ENCODE data around the gene PBX4. TPM values are rescaled to one million over a fixed set of nuclear protein-coding genes. Genes with fewer than 3 reads are reported as not detected.
A peak's percentile ranks its signal among the peaks of the same experiment; 100 is the strongest.
"Not testable (repeated sequence)": the region's sequence is repeated elsewhere in the genome, so short reads cannot be mapped to it uniquely, and the experiment has no call there.

The PBX4 gene
- polyA plus RNA-seq, 1 donor, result 6.1 TPM

DNA sequence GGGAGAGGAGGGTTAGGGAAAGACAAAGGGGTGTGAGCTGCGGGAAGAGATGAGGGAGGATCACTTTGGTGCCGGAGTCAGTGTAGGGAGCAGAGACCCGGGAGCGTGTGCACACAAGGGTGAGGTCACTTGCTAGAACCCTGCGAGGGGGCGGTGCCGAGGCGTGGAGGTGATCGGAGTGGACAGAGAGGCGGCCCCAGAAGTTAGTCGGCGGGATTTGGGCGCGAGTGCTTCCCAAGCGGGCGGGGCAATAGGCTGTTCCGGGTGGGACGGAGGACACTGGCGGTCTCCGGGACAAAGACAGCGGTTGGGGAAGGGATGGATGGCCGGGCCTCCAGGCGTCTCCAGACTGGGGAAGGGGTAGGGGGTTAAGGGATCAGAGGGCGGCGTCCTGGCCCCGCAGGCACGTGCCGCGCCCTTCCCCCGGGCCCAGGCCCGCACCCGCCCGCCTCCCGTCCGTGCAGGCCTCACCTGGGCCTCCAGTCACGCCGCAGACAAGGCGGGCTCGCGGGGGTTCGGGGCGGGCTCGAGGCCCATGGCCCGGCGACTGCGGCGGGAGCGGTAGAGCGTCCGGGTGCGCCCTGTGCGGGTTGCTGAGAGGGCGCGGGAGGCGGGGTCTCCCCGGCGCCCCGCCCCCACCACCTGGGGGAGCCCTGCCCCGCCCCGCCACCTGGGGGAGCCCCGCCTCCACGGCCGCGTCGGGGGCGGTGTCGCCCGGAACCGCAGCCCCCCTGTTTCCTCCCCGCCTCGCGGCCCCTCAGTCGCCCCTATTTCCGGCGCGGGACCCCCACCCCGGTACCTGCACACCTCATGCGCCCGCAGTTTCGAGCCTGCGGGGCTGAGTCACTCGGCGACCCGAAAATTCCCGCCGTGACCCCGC lies 9.4 kb upstream of the PBX4 start, which contains the start of gene LPAR2:
Gene LPAR2, minus strand, starts transcription at position 600 of the 880 bp plus-strand sequence. CDS start 945 bp downstream, outside the sequence.
- DNase-seq, result peak; percentile 45

- DNase-seq, result no peak
Observed at GRCh38 chr19:19626516-19627472, 8.3 kb upstream of the PBX4 start.

GRCh38 chr19:19624032-19624570 lies 5.6 kb upstream of the PBX4 start:
- no peak for DNase-seq

GRCh38 chr19:19623383-19623782 lies 4.9 kb upstream of the PBX4 start:
- no peak for DNase-seq

GRCh38 chr19:19619849-19620210 lies 1.3 kb upstream of the PBX4 start:
- DNase-seq, result no peak

GRCh38 chr19:19619181-19619848 lies 828 bp upstream of the PBX4 start:
- no peak for DNase-seq

GRCh38 chr19:19615086-19615485 lies 3.4 kb downstream of the PBX4 start:
- no peak for DNase-seq

GRCh38 chr19:19613506-19613905 lies 5.0 kb downstream of the PBX4 start:
- no peak for DNase-seq

GRCh38 chr19:19610376-19611202 lies 7.9 kb downstream of the PBX4 start:
- DNase-seq, result no peak

DNA sequence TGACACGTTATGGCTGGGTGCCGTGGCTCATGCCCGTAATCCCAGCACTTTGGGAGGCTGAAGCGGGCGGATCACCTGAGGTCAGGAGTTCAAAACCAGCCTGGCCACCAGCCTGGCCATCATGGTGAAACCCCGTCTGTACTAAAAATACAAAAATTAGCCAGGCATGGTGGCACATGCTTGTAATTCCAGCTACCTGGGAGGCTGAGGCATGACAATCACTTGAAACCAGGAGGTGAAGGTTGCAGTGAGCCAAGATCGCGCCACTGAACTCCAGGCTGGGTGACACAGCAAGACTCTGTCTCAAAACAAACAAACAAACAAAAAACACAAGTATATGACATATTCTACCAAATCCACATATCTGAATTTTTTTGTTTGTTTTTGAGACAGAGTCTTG lies 11.8 kb downstream of the PBX4 start:
- not testable (repeated sequence) for DNase-seq

DNA sequence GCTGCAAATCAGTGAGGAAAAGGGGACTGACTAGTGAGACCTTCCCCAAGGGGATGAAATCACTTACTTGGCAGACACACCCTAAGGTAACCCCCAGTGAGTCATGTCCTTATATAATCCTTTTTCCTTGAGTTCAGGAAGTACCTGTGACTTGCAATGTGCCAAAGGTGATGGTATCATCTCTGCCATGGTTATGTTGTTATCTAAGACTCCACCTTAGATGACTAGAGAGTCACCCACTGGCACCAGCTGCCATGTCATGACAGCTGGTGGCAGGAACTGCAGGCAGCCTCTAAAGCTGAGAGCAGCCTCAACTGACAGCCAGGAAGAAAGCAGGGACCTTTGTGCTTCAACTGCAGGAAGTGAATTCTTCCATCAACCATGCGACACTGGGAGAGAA lies 12.5 kb downstream of the PBX4 start:
- DNase-seq, result no peak

- DNase-seq, result no peak
Observed at GRCh38 chr19:19602713-19603324, 15.7 kb downstream of the PBX4 start.

- no peak for DNase-seq
Observed at GRCh38 chr19:19602136-19602712, 16.3 kb downstream of the PBX4 start.

GRCh38 chr19:19600793-19601330 lies 17.6 kb downstream of the PBX4 start:
- DNase-seq, result no peak

DNA sequence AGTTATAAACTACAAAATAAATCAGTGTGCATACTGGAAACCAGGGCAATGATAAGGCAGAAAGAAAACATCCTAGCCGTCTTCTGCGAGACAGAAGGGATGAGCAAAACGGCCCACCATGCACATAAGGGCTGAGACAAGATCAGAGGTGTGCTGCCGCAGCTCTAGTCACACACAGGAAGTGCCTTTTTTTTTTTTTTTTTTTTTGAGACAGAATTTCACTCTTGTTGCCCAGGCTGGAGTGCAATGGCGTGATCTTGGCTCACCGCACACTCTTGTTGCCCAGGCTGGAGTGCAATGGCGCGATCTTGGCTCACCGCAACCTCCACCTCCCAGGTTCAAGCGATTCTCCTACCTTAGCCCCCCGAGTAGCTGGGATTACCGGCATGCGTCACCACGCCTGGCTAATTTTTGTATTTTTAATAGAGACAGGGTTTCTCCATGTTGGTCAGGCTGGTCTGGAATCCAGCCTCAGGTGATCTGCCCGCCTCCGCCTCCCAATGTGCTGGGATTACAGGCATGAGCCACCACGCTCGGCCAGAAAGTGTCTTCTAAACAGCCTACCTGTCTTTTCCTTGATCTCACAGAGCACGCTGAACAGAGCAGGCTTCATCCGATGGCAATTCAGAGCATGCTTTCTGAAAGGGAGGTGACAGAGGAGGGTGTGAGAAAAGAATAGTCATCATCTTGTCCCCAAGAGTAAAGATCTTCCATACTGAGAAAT lies 19.6 kb downstream of the PBX4 start:
- DNase-seq, result not testable (repeated sequence)

DNA sequence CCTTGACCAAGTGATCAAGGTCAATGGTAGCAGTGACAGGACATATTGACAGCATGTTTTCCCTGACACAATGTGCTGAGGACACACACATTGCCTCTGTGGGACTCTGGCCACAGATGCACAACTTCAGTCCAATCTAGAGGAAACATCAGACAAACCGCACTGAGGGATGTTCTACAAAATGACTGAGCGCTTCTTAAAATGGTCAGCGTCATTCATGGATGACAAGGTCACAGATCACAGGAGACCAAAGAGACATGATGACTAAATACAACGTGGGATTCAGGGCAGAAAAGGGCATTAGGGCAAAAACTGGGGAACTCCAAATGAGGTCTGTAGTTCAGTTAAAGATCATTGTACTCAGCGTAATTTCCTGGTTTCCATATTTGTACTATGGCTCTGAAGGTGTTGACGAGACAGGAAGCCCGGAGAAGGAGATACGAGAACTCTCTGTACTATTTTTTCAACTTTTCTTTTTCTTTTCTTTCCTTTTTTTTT lies 20.6 kb downstream of the PBX4 start:
- DNase-seq, result no peak

DNA sequence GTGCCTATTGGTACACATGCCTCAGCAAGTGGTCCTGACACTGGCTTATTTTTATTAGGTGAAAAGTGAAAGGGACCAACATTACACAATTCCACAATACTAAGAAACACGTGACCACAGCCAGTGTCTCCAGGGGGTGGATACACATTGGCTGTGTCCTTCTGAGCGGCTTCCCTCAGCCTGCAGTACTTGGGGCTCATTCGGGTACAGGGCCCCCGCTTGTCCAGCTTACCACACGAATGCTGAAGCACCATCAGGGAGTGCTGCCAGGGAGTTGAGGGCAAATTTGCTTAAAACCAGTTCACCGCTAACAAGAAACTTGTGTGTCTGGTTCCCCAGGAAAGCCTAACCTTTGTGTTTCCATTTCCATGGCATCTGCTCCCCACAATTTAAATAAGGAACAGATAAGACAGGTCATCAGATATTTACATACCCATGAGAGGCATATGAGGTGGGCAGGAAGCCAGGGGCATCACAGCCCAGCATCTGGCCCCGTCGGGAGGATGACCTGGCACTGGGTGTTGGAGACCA lies 23.3 kb downstream of the PBX4 start:
- no peak for DNase-seq

DNA sequence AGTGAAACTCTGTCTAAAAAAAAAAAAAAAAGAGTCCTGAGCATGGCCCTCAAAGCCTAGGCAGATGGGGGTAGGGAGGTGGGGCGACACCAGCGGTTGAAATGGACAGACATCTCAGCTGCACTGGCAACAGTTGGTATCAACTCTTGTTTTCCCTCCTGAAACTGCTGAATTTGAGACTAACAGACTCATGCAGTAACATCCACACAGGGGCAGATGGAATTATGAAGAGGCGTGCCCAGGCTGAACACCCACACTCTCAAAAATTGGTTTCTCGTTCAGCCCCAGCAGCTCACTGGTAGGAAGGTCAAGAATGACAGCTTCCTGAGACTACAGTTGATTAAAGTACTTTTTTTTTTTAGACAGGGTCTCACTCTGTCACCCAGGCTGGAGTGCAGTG lies 24.1 kb downstream of the PBX4 start:
- no peak for DNase-seq

DNA sequence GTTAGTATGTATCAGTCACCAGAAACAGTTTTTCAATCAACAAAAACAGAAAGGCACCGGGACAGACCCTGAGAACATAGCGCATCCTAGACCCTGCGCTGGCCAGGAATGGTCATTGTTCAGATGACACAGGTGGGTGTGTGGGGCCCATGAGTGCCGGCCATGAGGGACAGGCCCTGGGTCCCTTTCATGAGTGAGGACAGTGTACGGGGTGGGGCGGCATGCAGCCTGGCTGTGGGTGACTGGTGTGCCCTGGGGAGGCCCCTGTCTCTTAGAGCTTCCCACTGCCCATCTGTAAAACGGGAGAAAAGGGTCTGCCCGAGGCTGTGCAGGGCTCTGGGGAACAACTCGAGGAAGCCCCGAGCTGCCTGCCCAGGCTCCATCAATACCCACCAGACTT lies 25.8 kb downstream of the PBX4 start:
- DNase-seq, result no peak

Data from left kidney (tissue), 2 donors.